Bronchial epithelial cell (primary cell): Measurements from ENCODE around the gene CD151. TPM values are rescaled to one million over a fixed set of nuclear protein-coding genes. Genes with fewer than 3 reads are reported as not detected.

ENCODE experiments used
- DNase-seq: peaks from one replicate; pipeline ENCODE4 v3.0.0-alpha.2; 2010; ENCODE audit warnings: low read depth
- FAIRE-seq: peaks from 2 replicates; lab custom pipeline; 2011; peaks lifted over from hg19 to GRCh38; lab: Jason Lieb, UNC
- H3K27me3 ChIP-seq: 2 replicates; pipeline ENCODE4 v1.5.1; 2011; ENCODE audit warnings: low read length; ENCODE audit not compliant: control insufficient read depth, insufficient read depth
- H3K36me3 ChIP-seq: 2 replicates; pipeline ENCODE4 v1.5.1; 2011; ENCODE audit warnings: low read length; ENCODE audit not compliant: control insufficient read depth, insufficient read depth
- H3K4me3 ChIP-seq: 2 replicates; pipeline ENCODE4 v1.5.1; 2011; ENCODE audit warnings: mild to moderate bottlenecking, low read depth, low read length, control low read depth
- total RNA-seq: library from RNA; depleted of rRNA; stranded (reverse); fragments of >200 nt; gene quantifications from 2 replicates; pipeline ENCODE4 v1.2.1, GENCODE V29; 2014
- TF ChIP-seq, protein P1 (sequence below): IDR thresholded peaks from 2 replicates; pipeline ENCODE4 v1.5.1; 2011; ENCODE audit warnings: mild to moderate bottlenecking, moderate library complexity, low read length, control low read depth, inconsistent platforms; ENCODE audit not compliant: insufficient read depth, severe bottlenecking

The CD151 gene
- total RNA-seq, 1 donor from 2014 or later: 324 TPM

DNA sequence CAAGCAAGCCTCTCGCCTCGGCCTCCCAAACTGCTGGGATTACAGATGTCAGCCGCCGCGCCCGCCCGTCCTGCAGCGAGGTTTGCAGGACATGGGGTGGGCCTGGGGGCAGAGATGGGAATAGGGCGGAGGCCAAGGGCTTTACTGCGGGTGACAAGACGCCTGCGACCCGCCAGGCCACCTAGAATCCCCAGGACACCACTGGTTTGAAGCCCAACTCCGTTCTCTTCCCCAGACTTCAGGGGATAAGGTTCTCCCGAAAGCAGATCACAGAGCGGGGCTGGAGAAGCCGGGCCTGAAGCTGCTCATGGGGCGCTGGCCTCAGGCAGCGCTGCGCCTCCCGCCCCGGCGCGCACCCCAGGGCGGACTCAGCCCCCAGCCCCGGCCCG, 9.2 kb downstream of the CD151 start:
- DNase-seq (no peak), FAIRE-seq (no peak)
- Histone ChIP-seq H3K36me3 (peaks cover 30% of the 10 kb centered on the region), H3K4me3 (peak overlapping the region; percentile 52), H3K27me3 (no peaks in the 10 kb centered on the region)
- TF ChIP-seq, protein P1, sequence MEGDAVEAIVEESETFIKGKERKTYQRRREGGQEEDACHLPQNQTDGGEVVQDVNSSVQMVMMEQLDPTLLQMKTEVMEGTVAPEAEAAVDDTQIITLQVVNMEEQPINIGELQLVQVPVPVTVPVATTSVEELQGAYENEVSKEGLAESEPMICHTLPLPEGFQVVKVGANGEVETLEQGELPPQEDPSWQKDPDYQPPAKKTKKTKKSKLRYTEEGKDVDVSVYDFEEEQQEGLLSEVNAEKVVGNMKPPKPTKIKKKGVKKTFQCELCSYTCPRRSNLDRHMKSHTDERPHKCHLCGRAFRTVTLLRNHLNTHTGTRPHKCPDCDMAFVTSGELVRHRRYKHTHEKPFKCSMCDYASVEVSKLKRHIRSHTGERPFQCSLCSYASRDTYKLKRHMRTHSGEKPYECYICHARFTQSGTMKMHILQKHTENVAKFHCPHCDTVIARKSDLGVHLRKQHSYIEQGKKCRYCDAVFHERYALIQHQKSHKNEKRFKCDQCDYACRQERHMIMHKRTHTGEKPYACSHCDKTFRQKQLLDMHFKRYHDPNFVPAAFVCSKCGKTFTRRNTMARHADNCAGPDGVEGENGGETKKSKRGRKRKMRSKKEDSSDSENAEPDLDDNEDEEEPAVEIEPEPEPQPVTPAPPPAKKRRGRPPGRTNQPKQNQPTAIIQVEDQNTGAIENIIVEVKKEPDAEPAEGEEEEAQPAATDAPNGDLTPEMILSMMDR: no peak

- Histone ChIP-seq H3K36me3 (peaks cover 25% of the 10 kb centered on the region), H3K4me3 (peak within 1 kb of the TSS; percentile 52), H3K27me3 (no peaks in the 10 kb centered on the region)
- DNase-seq (peak; percentile 64), FAIRE-seq (no peak)
- TF ChIP-seq, protein P1: no peak
Observed at GRCh38 chr11:842370-843002, 9.7 kb downstream of the CD151 start, which contains the start of the genes POLR2L and TSPAN4. TSS of gene POLR2L (minus strand) at chr11:842529. CDS start at chr11:842508, 21 bp downstream. TSS of gene TSPAN4 (plus strand) at chr11:842852. CDS start at chr11:850305, 7,453 bp downstream.

DNA sequence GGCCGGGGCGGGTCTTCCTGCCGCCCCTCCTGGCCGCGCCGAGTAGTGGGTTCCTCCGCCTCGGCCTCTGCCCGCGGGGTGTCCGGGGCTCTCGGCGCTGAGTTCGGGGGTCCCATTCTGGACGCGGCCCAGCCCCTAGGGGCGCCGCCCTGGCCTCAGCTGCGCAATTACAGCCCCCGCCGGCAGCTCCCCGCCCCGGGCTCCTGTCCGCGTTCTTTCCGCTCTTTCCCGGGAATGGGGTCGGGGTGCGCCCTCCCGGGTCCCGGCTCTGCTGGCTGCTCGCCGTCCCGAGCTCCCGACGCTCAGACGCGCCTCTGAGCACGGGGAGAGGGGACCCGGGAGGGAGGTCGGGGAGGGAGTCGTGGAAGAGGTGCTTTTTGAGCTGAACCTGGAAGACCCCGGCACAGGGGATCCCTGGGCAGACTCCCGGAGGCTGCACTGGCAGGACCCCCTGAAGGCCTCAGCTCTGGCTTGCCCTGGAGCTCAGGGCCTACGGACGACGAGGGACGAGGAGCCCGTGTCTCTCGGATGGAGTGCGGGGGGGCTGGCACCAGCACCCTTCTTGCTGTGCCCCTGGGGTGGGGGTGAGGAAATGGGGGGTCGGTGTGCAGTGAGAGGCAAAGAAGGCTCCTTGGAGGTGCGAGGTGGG, 10.5 kb downstream of the CD151 start:
- FAIRE-seq (no peak), DNase-seq (no peak)
- no peaks in the 10 kb centered on the region for H3K27me3 ChIP-seq
- H3K36me3 ChIP-seq: peaks cover 19% of the 10 kb centered on the region
- TF ChIP-seq, protein P1: peak; percentile 2
- H3K4me3 ChIP-seq: peak overlapping the region; percentile 52

GRCh38 chr11:843818-844692, 11.3 kb downstream of the CD151 start:
- peak overlapping the region; percentile 52 for H3K4me3 ChIP-seq
- DNase-seq: peak; percentile 63
- no peaks in the 10 kb centered on the region for H3K27me3 ChIP-seq
- TF ChIP-seq, protein P1: no peak
- H3K36me3 ChIP-seq: peaks cover 16% of the 10 kb centered on the region
- no peak for FAIRE-seq

DNA sequence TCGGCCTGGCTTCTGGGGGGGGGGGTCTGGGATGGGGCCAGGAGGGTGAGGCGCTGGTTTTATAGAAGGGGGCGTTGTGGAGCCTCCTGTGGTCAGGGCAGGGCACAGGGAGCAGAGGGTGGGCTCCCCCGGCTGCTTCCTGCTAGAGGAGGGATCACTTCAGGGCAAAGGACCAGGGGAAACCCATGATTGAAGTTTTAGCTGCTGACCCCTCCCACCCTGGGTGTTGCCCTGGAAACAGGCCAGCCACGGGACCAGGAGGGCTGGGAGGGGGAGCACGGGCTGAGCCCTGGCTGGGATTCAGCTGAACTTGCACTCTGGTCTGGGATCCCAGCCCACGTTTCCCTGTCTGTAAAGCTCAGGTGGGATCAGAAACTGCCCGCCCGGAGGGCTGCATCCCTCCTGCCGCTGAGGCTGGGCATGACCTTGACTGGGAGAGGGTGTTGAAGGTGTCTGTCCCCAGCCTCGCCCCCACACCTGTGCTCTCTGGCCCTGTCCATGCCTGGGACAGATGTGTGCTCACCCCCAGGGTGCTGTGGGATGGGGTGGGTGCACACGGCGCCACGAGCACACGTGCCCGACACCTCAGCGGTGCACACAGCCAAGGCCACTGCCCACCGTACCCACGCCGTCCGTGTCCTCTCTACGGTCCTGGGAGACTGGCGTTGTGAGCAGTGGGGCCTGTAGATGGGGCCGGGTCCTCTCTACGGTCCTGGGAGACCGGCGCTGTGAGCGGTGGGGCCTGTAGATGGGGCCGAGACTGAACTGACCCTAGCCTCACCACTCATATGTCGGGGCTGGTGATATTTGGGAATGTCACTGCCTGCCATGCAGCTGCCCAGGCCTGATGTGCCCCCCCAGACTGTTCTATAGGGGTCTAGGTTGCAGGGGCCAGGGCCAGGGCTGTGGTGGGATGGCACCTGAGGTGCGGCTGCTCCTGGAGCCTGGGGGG, 12.2 kb downstream of the CD151 start:
- TF ChIP-seq, protein P1: no peak
- no peak for DNase-seq
- H3K4me3 ChIP-seq: peak overlapping the region; percentile 4
- H3K36me3 ChIP-seq: peaks cover 11% of the 10 kb centered on the region
- FAIRE-seq: peak; percentile 72
- H3K27me3 ChIP-seq: no peaks in the 10 kb centered on the region
